GM12875 (cell line): ENCODE results near the gene GPR108.

Source experiments
- H3K4me3 ChIP-seq: one replicate; pipeline ENCODE4 v1.5.1; 2011; ENCODE audit warnings: low read depth, low read length, control low read depth
- CTCF ChIP-seq: IDR thresholded peaks from 2 replicates; pipeline ENCODE4 v1.5.1; 2011; ENCODE audit warnings: low read depth, mild to moderate bottlenecking, control low read depth, inconsistent platforms, low read length, moderate library complexity, borderline replicate concordance; ENCODE audit not compliant: insufficient read depth

Gene GPR108

GRCh38 chr19:6690160-6690885 lies 47.1 kb downstream of the GPR108 start:
- no peak for TF ChIP-seq CTCF
- H3K4me3 ChIP-seq: no peak overlapping the region

GRCh38 chr19:6687114-6687513 lies 50.3 kb downstream of the GPR108 start:
- no peak overlapping the region for H3K4me3 ChIP-seq
- no peak for TF ChIP-seq CTCF

GRCh38 chr19:6686628-6686975 lies 50.8 kb downstream of the GPR108 start:
- no peak overlapping the region for H3K4me3 ChIP-seq
- no peak for TF ChIP-seq CTCF

GRCh38 chr19:6685962-6686627 lies 51.3 kb downstream of the GPR108 start:
- TF ChIP-seq CTCF: no peak

GRCh38 chr19:6685482-6685881 lies 51.9 kb downstream of the GPR108 start:
- no peak overlapping the region for H3K4me3 ChIP-seq
- TF ChIP-seq CTCF: no peak

More at GRCh38 chr19:6685962-6686627, 51.3 kb downstream of the GPR108 start:
- H3K4me3 ChIP-seq: no peak overlapping the region

- H3K4me3 ChIP-seq: no peak overlapping the region
- TF ChIP-seq CTCF: no peak
These were observed 53.4 kb downstream of the GPR108 start for GRCh38 chr19:6683971-6684370.

- no peak overlapping the region for H3K4me3 ChIP-seq
- no peak for TF ChIP-seq CTCF
These were observed 54.7 kb downstream of the GPR108 start for GRCh38 chr19:6682607-6683128.
